Measurements from ENCODE around the gene EPB41L5.

DNA sequence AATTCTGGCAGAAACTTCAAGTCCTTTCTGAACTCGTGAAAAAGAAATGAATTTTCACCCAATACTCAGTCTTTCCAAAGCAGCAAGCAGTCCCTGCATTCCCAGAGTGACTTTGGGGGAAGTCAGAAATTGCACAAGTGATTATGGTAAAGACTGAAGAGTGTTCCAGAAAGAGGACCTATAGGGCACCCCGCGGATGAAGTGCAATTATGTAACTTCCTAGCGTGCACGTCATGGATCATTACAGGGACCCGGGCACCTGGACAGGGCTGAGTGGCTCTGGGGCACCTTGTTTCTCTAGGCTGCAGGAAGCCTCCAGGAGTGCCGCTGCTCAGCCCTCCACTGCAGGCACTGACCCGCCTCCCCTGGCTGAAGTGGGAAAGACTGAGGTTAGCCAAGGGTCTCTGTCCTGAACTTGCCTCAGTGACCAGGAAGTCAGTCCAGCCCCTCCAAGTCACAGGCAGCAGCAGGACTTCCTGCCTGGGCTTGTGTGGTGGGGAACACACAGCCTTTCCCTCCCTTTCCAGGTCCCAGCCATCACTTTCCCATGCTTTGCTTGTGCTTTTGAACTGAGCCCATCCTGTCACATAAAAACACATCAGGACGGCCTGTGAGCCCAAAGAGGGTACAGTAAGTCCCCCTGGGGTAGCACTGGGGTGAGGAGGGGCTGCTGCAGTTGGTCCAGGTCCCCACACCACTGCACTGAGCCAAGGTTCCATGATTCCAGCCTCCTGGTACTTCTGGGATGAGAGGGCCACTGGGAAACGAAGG is 190.6 kb downstream of the EPB41L5 start:
- TF ChIP-seq EZH2 (optimal IDR thresholded peaks at IDR 0.05; ENCODE audit: low read depth, low read length) = no peak
- TF ChIP-seq, protein P1, sequence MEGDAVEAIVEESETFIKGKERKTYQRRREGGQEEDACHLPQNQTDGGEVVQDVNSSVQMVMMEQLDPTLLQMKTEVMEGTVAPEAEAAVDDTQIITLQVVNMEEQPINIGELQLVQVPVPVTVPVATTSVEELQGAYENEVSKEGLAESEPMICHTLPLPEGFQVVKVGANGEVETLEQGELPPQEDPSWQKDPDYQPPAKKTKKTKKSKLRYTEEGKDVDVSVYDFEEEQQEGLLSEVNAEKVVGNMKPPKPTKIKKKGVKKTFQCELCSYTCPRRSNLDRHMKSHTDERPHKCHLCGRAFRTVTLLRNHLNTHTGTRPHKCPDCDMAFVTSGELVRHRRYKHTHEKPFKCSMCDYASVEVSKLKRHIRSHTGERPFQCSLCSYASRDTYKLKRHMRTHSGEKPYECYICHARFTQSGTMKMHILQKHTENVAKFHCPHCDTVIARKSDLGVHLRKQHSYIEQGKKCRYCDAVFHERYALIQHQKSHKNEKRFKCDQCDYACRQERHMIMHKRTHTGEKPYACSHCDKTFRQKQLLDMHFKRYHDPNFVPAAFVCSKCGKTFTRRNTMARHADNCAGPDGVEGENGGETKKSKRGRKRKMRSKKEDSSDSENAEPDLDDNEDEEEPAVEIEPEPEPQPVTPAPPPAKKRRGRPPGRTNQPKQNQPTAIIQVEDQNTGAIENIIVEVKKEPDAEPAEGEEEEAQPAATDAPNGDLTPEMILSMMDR (IDR thresholded peaks at IDR 0.05; ENCODE audit: low read length) = no peak
